Measurements from ENCODE around the gene PPA1. TPM values are rescaled to one million over a fixed set of nuclear protein-coding genes. Genes with fewer than 3 reads are reported as not detected.

PPA1 gene
- total RNA-seq = 374 and 393 TPM in 2 replicates

- Mint-ChIP-seq H3K27me3 (ENCODE audit: insufficient read depth) (no peaks in the 10 kb centered on the region), H3K4me3 (peak within 1 kb of the TSS; percentile 86), H3K27ac (peak within 1 kb of the TSS; percentile 84), H3K9me3 (no peaks in the 10 kb centered on the region), H3K36me3 (ENCODE audit: low read depth) (peaks cover 18% of the 10 kb centered on the region), H3K4me1 (ENCODE audit: low read depth) (peaks cover 44% of the 10 kb centered on the region)
- intact Hi-C loops (cut with micrococcal nuclease) = loop anchor here (1.0 to 10.0 kb wide), 8 partner anchors 12 to 341 kb away; partner anchors contain the start of genes EIF4EBP2, LRRC20, PALD1 and SAR1A
- DNase-seq (ENCODE audit: low spot score) = peak; percentile 100
These were observed at the start of gene PPA1 for GRCh38 chr10:70233109-70233938. Gene PPA1 (minus strand): TSS chr10:70233429. CDS start chr10:70233327, 102 bp downstream.

GRCh38 chr10:70281609-70282008 lies 48.4 kb upstream of the PPA1 start:
- Mint-ChIP-seq H3K9me3 (peaks cover 4% of the 10 kb centered on the region), H3K4me1 (ENCODE audit: low read depth) (no peaks in the 10 kb centered on the region), H3K4me3 (no peak overlapping the region), H3K36me3 (ENCODE audit: low read depth) (peaks cover 4% of the 10 kb centered on the region), H3K27ac (no peak overlapping the region), H3K27me3 (ENCODE audit: insufficient read depth) (peaks cover 59% of the 10 kb centered on the region)
- DNase-seq (ENCODE audit: low spot score) = no peak
- intact Hi-C loops (cut with micrococcal nuclease) = no loop called here

GRCh38 chr10:70280099-70280498 lies 46.9 kb upstream of the PPA1 start:
- Mint-ChIP-seq H3K27ac (no peak overlapping the region), H3K4me1 (ENCODE audit: low read depth) (no peaks in the 10 kb centered on the region), H3K36me3 (ENCODE audit: low read depth) (peaks cover 4% of the 10 kb centered on the region), H3K27me3 (ENCODE audit: insufficient read depth) (peaks cover 50% of the 10 kb centered on the region), H3K4me3 (no peak overlapping the region), H3K9me3 (peaks cover 13% of the 10 kb centered on the region)
- intact Hi-C loops (cut with micrococcal nuclease) = no loop called here
- no peak for DNase-seq (ENCODE audit: low spot score)

- intact Hi-C loops (cut with micrococcal nuclease) = no loop called here
- H3K27ac Mint-ChIP-seq = no peak overlapping the region
- peaks cover 10% of the 10 kb centered on the region for H3K9me3 Mint-ChIP-seq
- no peak overlapping the region for H3K4me3 Mint-ChIP-seq
- H3K27me3 Mint-ChIP-seq (ENCODE audit: insufficient read depth) = peaks cover 35% of the 10 kb centered on the region
- H3K4me1 Mint-ChIP-seq (ENCODE audit: low read depth) = peaks cover 7% of the 10 kb centered on the region
- H3K36me3 Mint-ChIP-seq (ENCODE audit: low read depth) = no peaks in the 10 kb centered on the region
- no peak for DNase-seq (ENCODE audit: low spot score)
These were observed 44.3 kb upstream of the PPA1 start for GRCh38 chr10:70277396-70278030.

- no peak overlapping the region for H3K4me3 Mint-ChIP-seq
- H3K36me3 Mint-ChIP-seq (ENCODE audit: low read depth) = no peaks in the 10 kb centered on the region
- H3K9me3 Mint-ChIP-seq = peaks cover 10% of the 10 kb centered on the region
- intact Hi-C loops (cut with micrococcal nuclease) = loop anchor here (5.0 kb wide), 1 partner anchor 102 kb away; the partner anchor contains the start of gene SAR1A
- H3K27ac Mint-ChIP-seq = no peak overlapping the region
- DNase-seq (ENCODE audit: low spot score) = no peak
- peaks cover 26% of the 10 kb centered on the region for H3K4me1 Mint-ChIP-seq (ENCODE audit: low read depth)
- H3K27me3 Mint-ChIP-seq (ENCODE audit: insufficient read depth) = peaks cover 12% of the 10 kb centered on the region
These were observed 41.4 kb upstream of the PPA1 start for GRCh38 chr10:70274643-70275042.

- intact Hi-C loops (cut with micrococcal nuclease) = loop anchor here (1.0 to 5.0 kb wide), 5 partner anchors 41 to 101 kb away; partner anchors contain the start of gene SAR1A
These were observed 39.7 kb upstream of the PPA1 start for GRCh38 chr10:70272925-70273316.

GRCh38 chr10:70271996-70272924 lies 39.0 kb upstream of the PPA1 start:
- peaks cover 10% of the 10 kb centered on the region for H3K27me3 Mint-ChIP-seq (ENCODE audit: insufficient read depth)

More at GRCh38 chr10:70272925-70273316, 39.7 kb upstream of the PPA1 start:
- peaks cover 10% of the 10 kb centered on the region for H3K27me3 Mint-ChIP-seq (ENCODE audit: insufficient read depth)
- no peaks in the 10 kb centered on the region for H3K36me3 Mint-ChIP-seq (ENCODE audit: low read depth)
- DNase-seq (ENCODE audit: low spot score) = no peak
- H3K9me3 Mint-ChIP-seq = peaks cover 10% of the 10 kb centered on the region
- H3K4me3 Mint-ChIP-seq = peak overlapping the region; percentile 26
- H3K27ac Mint-ChIP-seq = peak overlapping the region; percentile 67
- peaks cover 26% of the 10 kb centered on the region for H3K4me1 Mint-ChIP-seq (ENCODE audit: low read depth)

GRCh38 chr10:70270952-70271351 lies 37.7 kb upstream of the PPA1 start:
- Mint-ChIP-seq H3K4me3 (no peak overlapping the region), H3K9me3 (peaks cover 8% of the 10 kb centered on the region), H3K4me1 (ENCODE audit: low read depth) (peaks cover 37% of the 10 kb centered on the region), H3K27ac (peak overlapping the region; percentile 46), H3K36me3 (ENCODE audit: low read depth) (peaks cover 2% of the 10 kb centered on the region), H3K27me3 (ENCODE audit: insufficient read depth) (peaks cover 9% of the 10 kb centered on the region)
- intact Hi-C loops (cut with micrococcal nuclease) = loop anchor here (5.0 kb wide), 1 partner anchor 99 kb away; the partner anchor contains the start of gene SAR1A
- DNase-seq (ENCODE audit: low spot score) = no peak

More at GRCh38 chr10:70271996-70272924, 39.0 kb upstream of the PPA1 start:
- Mint-ChIP-seq H3K36me3 (ENCODE audit: low read depth) (no peaks in the 10 kb centered on the region), H3K9me3 (peaks cover 10% of the 10 kb centered on the region), H3K4me1 (ENCODE audit: low read depth) (peaks cover 29% of the 10 kb centered on the region), H3K27ac (peak overlapping the region; percentile 67), H3K4me3 (peak overlapping the region; percentile 26)
- intact Hi-C loops (cut with micrococcal nuclease) = loop anchor here (2.0 to 5.0 kb wide), 3 partner anchors 51 to 100 kb away; partner anchors contain the start of gene SAR1A
- DNase-seq (ENCODE audit: low spot score) = no peak

GRCh38 chr10:70269741-70270140 lies 36.5 kb upstream of the PPA1 start:
- intact Hi-C loops (cut with micrococcal nuclease) = loop anchor here (5.0 kb wide), 1 partner anchor 97 kb away; the partner anchor contains the start of gene SAR1A

GRCh38 chr10:70268376-70268775 lies 35.1 kb upstream of the PPA1 start:
- Mint-ChIP-seq H3K9me3 (no peaks in the 10 kb centered on the region), H3K36me3 (ENCODE audit: low read depth) (peaks cover 2% of the 10 kb centered on the region), H3K4me3 (no peak overlapping the region), H3K4me1 (ENCODE audit: low read depth) (peaks cover 37% of the 10 kb centered on the region), H3K27me3 (ENCODE audit: insufficient read depth) (peaks cover 5% of the 10 kb centered on the region), H3K27ac (no peak overlapping the region)
- no peak for DNase-seq (ENCODE audit: low spot score)
- intact Hi-C loops (cut with micrococcal nuclease) = no loop called here

More at GRCh38 chr10:70269741-70270140, 36.5 kb upstream of the PPA1 start:
- Mint-ChIP-seq H3K4me3 (no peak overlapping the region), H3K4me1 (ENCODE audit: low read depth) (peaks cover 37% of the 10 kb centered on the region), H3K27me3 (ENCODE audit: insufficient read depth) (peaks cover 7% of the 10 kb centered on the region), H3K36me3 (ENCODE audit: low read depth) (peaks cover 2% of the 10 kb centered on the region), H3K9me3 (no peaks in the 10 kb centered on the region), H3K27ac (no peak overlapping the region)
- no peak for DNase-seq (ENCODE audit: low spot score)

GRCh38 chr10:70267161-70267933 lies 34.1 kb upstream of the PPA1 start:
- Mint-ChIP-seq H3K4me3 (no peak overlapping the region), H3K9me3 (peaks cover 3% of the 10 kb centered on the region), H3K4me1 (ENCODE audit: low read depth) (peaks cover 29% of the 10 kb centered on the region), H3K27me3 (ENCODE audit: insufficient read depth) (peaks cover 8% of the 10 kb centered on the region), H3K36me3 (ENCODE audit: low read depth) (peaks cover 2% of the 10 kb centered on the region), H3K27ac (peak overlapping the region; percentile 3)
- intact Hi-C loops (cut with micrococcal nuclease) = no loop called here
- DNase-seq (ENCODE audit: low spot score) = no peak
